Fibroblast of lung (primary cell): ENCODE measurements around the gene TMEM272.

Experiments used
- EZH2 ChIP-seq: IDR thresholded peaks from 2 replicates; pipeline ENCODE4 v1.5.1; 2012; ENCODE audit warnings: low read length, control low read depth, mild to moderate bottlenecking; ENCODE audit errors: missing control alignments
- TF ChIP-seq, protein P1 (sequence below), 2 donors: IDR thresholded peaks in 1 of 2; conservative IDR thresholded peaks in 1 of 2; 1 replicate in 1 of 2; 2 replicates in 1 of 2; pipeline ENCODE4 v1.5.1; 2011 to 2012; ENCODE audit warnings: low read length in 2 of 2, control low read depth in 1 of 2, inconsistent platforms in 1 of 2, low read depth in 1 of 2, mild to moderate bottlenecking in 1 of 2

DNA sequence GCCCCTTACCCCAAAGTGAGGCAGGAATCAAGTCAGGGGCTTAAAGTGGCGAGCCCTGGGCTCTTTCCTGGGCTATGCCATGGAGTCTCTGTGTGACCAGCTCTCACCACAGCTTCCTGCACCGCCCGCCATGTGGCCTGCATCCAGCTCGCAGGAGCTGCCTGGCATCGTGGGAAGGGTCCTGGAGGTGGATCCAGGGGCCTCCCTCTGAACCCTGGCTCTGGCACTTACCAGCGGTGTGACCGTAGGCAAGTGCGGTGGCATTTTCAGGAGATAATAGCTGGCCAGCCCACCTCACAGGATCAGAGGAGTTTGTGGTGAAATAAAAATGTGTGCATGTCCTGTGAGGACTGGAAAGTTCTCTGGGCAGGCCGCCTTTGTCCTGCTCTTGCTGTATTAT, 67.1 kb downstream of the TMEM272 start:
- TF ChIP-seq, protein P1, sequence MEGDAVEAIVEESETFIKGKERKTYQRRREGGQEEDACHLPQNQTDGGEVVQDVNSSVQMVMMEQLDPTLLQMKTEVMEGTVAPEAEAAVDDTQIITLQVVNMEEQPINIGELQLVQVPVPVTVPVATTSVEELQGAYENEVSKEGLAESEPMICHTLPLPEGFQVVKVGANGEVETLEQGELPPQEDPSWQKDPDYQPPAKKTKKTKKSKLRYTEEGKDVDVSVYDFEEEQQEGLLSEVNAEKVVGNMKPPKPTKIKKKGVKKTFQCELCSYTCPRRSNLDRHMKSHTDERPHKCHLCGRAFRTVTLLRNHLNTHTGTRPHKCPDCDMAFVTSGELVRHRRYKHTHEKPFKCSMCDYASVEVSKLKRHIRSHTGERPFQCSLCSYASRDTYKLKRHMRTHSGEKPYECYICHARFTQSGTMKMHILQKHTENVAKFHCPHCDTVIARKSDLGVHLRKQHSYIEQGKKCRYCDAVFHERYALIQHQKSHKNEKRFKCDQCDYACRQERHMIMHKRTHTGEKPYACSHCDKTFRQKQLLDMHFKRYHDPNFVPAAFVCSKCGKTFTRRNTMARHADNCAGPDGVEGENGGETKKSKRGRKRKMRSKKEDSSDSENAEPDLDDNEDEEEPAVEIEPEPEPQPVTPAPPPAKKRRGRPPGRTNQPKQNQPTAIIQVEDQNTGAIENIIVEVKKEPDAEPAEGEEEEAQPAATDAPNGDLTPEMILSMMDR (conservative IDR thresholded peaks at IDR 0.05 in 1 of 2, IDR thresholded peaks at IDR 0.05 in 1 of 2; ENCODE audit: low read depth in 1 of 2, low read length in 2 of 2) = no peak
- no peak for TF ChIP-seq EZH2
